Activated gamma-delta T cell (primary cell): ENCODE results near the gene CARD14.
"Not testable (repeated sequence)": the region's sequence is repeated elsewhere in the genome, so short reads cannot be mapped to it uniquely, and the experiment has no call there.

Source experiments
- DNase-seq: peaks from one replicate; lab custom pipeline; 2025; lab: John Stamatoyannopoulos, UW

Gene CARD14

GRCh38 chr17:80223838-80224497 is 54.1 kb downstream of the CARD14 start:
- DNase-seq = no peak

GRCh38 chr17:80224683-80225082 is 54.9 kb downstream of the CARD14 start:
- no peak for DNase-seq

GRCh38 chr17:80225230-80225629 is 55.4 kb downstream of the CARD14 start:
- no peak for DNase-seq

- no peak for DNase-seq
These were observed 57.3 kb downstream of the CARD14 start for GRCh38 chr17:80227156-80227555.

GRCh38 chr17:80227666-80228065 is 57.8 kb downstream of the CARD14 start:
- no peak for DNase-seq

- DNase-seq = no peak
These were observed 58.6 kb downstream of the CARD14 start for GRCh38 chr17:80228477-80228876.

- DNase-seq = no peak
These were observed 59.2 kb downstream of the CARD14 start for GRCh38 chr17:80229011-80229410.

- no peak for DNase-seq
These were observed 62.6 kb downstream of the CARD14 start for GRCh38 chr17:80232438-80232837.

- DNase-seq = no peak
These were observed 63.4 kb downstream of the CARD14 start for GRCh38 chr17:80233202-80233601.

GRCh38 chr17:80236911-80237310 is 67.1 kb downstream of the CARD14 start:
- DNase-seq = no peak

GRCh38 chr17:80237386-80237785 is 67.6 kb downstream of the CARD14 start:
- no peak for DNase-seq

GRCh38 chr17:80242505-80242904 is 72.7 kb downstream of the CARD14 start:
- no peak for DNase-seq

GRCh38 chr17:80243526-80244433 is 74.0 kb downstream of the CARD14 start:
- DNase-seq = no peak

- not testable (repeated sequence) for DNase-seq
These were observed 74.6 kb downstream of the CARD14 start for GRCh38 chr17:80244448-80244847.

GRCh38 chr17:80244871-80245509 is 75.2 kb downstream of the CARD14 start:
- no peak for DNase-seq

GRCh38 chr17:80245566-80246265 is 75.9 kb downstream of the CARD14 start:
- DNase-seq = no peak

GRCh38 chr17:80246266-80246681 is 76.4 kb downstream of the CARD14 start:
- no peak for DNase-seq

- DNase-seq = no peak
These were observed 76.9 kb downstream of the CARD14 start for GRCh38 chr17:80246726-80247125.

- no peak for DNase-seq
These were observed 77.7 kb downstream of the CARD14 start for GRCh38 chr17:80247561-80247960.

GRCh38 chr17:80248001-80248893 is 78.4 kb downstream of the CARD14 start:
- DNase-seq = no peak
